ENCODE results near the gene UNC93A.

DNA sequence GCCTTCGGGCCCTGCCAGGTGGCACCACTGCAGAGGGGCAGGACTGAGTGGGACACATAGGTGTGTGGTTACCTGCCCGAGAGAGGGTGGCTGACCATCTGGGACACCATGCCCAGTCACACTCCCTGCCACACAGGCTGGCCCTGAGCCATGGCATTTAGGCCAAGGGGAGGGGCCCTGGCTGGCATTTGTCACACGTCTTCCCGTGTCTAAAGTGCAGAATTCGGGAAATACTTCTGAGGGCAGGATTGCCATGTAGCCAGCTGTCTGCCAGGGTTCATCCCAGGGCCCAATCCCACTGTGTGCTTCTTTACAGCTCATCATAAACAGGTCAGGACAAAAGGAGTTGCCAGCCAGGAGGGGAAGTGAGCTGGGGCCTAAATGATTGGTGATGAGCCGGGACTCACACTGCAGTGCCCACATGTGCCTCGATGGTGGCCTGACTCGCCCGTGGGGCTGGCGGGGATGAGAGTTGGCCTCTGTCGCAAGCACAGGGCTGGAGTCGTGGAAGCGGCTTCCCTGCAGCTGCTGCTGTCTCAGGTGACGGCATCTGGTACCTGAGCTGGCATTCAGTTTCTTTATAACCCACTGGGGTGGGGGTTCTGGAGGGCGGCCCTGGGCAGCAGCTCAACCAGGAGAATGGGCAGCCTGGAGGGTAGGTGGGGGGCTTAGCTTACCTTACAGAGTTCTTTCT, 5.9 kb upstream of the UNC93A start:
- TF ChIP-seq CTCF (conservative IDR thresholded peaks at IDR 0.05; ENCODE audit: low read depth, low read length): no peak
- TF ChIP-seq EZH2 (IDR thresholded peaks at IDR 0.05; ENCODE audit: borderline replicate concordance, low read depth, low read length, poor library complexity, severe bottlenecking): no peak

All from A673 (cell line).